ENCODE measurements around the gene SPAM1.

GRCh38 chr7:123995617-123996326 is 70.7 kb downstream of the SPAM1 start:
- TF ChIP-seq, protein P1, sequence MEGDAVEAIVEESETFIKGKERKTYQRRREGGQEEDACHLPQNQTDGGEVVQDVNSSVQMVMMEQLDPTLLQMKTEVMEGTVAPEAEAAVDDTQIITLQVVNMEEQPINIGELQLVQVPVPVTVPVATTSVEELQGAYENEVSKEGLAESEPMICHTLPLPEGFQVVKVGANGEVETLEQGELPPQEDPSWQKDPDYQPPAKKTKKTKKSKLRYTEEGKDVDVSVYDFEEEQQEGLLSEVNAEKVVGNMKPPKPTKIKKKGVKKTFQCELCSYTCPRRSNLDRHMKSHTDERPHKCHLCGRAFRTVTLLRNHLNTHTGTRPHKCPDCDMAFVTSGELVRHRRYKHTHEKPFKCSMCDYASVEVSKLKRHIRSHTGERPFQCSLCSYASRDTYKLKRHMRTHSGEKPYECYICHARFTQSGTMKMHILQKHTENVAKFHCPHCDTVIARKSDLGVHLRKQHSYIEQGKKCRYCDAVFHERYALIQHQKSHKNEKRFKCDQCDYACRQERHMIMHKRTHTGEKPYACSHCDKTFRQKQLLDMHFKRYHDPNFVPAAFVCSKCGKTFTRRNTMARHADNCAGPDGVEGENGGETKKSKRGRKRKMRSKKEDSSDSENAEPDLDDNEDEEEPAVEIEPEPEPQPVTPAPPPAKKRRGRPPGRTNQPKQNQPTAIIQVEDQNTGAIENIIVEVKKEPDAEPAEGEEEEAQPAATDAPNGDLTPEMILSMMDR (conservative IDR thresholded peaks at IDR 0.05 in 1 of 2, IDR thresholded peaks at IDR 0.05 in 1 of 2; ENCODE audit: low read depth in 1 of 2, low read length in 2 of 2), result no peak
- no peak for TF ChIP-seq EZH2 (IDR thresholded peaks at IDR 0.05; ENCODE audit: low read length, missing control alignments)

Measured in fibroblast of lung (primary cell).